LHCN-M2 (cell line): ENCODE results near the gene RAD51C. TPM values are rescaled to one million over a fixed set of nuclear protein-coding genes. Genes with fewer than 3 reads are reported as not detected.
"Not testable (repeated sequence)": the region's sequence is repeated elsewhere in the genome, so short reads cannot be mapped to it uniquely, and the experiment has no call there.

Source experiments
- DNase-seq: peaks from one replicate; pipeline ENCODE4 v3.0.0-alpha.2; 2012; ENCODE audit warnings: low read depth
- total RNA-seq: library from RNA; depleted of rRNA; stranded (reverse); fragments of >200 nt; gene quantifications from 2 replicates; pipeline ENCODE4 v1.2.3, GENCODE V29; 2014

The RAD51C gene
- total RNA-seq, 1 experiment from 2014 or later, result 37.5 TPM

DNA sequence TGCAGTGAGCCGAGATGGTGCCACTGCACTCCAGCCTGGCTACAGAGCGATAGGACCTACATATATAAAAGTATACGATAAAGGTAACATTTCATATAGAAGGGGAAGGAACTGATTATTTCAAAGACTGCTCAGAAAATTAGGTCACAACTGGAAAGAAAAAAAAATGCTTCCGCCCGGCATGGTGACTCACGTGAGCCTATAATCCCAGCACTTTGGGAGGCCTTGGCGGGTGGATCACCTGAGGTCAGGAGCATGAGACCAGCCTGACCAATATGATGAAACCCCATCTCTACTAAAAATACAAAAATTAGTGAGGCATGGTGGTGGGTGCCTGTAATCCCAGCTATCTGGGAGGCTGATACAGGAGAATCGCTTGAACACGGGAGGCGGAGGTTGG lies 8.4 kb upstream of the RAD51C start:
- DNase-seq, result no peak

- not testable (repeated sequence) for DNase-seq
These were observed 7.9 kb upstream of the RAD51C start for GRCh38 chr17:58684462-58684861.

DNA sequence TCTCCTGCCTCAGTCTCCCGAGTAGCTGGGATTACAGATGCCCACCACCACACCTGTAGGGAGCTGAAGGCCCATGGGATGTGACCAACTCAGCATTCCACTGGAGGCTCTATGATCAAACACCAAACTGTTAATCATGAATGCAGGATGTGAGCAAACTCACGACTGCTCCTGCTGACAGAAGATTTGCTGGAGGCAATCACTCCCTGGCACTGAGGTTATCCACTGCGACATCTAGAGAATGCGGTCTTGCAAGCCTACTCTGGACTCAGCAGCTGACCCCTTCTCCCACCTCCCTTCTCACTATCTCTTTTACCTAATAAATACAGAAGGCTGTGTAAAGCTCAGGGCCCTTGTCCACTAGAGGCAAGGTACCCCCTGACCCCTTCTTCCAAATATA lies 5.4 kb upstream of the RAD51C start:
- no peak for DNase-seq

DNA sequence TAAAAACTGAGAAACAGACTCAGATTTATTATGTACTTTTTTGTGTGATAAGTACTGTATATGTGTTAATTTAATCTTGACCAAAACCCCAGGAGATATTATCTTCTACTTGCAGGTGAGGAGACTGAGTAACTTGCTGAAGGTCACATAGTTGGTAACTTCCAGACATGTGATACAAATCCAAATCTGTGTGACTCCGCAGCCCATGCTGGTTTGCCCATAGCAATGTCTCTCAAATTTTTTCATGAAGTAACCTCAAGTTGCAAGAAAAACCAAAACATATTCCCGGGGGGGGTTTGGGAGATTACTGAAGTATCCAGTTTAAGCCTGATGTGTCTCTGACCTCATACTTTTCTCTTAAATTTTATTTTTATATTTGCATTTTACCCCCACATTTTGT lies 3.9 kb upstream of the RAD51C start:
- no peak for DNase-seq

- DNase-seq, result not testable (repeated sequence)
These were observed 2.4 kb upstream of the RAD51C start for GRCh38 chr17:58690033-58690432.

DNA sequence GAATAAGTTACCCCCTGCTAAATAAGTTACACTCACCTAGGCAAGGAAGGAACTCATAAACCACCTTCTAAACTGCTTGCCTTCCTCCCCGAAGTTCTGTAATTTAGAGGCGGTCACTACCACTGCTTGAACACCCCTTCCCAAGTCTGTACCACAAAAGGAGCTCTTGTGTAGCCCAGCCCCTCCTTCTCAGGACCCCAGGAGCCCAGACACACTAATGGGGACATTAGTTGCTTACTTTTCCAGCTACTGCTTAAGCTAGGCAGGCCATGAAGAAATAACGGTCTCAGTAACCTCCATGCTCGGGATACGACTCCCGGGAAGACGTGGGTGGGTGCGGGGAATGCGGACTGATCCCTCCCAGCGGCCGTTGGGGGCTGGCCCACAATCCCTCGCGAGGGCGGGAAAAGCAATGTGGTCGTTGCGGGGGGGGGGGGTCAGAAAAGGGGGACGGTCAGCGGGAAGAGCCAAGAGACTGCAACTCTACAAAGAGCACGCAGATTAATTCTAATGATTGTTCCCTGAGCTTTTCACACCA lies 632 bp upstream of the RAD51C start, which contains the start of gene TEX14:
TSS of gene TEX14 (minus strand) at position 345 of the 538 bp plus-strand sequence. CDS start 40,044 bp downstream, outside the sequence.
- no peak for DNase-seq

GRCh38 chr17:58693208-58693607 lies 806 bp downstream of the RAD51C start:
- DNase-seq, result peak; percentile 3

DNA sequence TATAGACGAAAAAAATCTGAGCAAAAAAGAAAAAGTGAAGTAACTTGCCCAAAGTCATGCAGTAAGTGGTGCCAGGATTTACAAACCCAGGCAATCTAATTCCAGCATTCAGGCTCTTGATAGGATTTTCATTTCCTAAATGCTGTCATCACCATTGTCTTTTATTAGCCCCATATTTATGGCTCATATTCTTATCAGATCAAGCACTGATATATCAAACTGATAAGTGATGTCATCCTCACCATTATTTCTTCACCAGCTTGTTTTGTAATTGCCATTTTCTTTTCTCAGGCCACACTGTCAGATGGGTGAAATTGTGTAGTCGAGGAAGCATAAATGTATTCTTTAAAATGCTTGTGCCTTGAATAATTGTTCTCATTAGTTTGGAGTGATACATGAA lies 1.3 kb downstream of the RAD51C start:
- DNase-seq, result no peak

DNA sequence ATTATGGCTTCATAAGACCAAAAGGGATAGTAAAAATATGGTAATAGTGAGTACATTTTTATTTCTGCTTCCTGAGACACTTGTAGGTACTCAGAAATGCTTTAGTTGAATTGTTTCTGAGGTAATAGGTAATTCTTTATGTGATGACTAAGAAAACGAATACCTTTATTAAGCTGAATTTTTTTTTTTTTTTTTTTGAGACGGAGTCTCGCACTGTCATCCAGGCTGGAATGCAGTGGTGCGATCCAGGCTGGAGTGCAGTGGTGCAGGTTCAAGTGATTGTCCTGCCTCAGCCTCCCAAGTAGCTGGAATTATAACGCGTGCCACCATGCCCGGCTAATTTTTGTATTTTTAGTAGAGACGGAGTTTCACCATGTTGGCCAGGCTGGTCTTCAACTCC lies 1.9 kb downstream of the RAD51C start:
- no peak for DNase-seq

DNA sequence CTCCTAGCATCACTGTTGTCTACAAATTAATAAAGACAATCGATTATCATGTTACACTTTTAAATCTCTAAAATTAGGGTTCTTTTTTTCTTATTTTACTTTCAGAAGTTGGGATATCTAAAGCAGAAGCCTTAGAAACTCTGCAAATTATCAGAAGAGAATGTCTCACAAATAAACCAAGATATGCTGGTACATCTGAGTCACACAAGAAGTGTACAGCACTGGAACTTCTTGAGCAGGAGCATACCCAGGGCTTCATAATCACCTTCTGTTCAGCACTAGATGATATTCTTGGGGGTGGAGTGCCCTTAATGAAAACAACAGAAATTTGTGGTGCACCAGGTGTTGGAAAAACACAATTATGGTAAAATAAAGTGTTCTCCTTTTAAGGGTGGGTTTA lies 2.4 kb downstream of the RAD51C start:
- no peak for DNase-seq

- DNase-seq, result no peak
These were observed 7.4 kb downstream of the RAD51C start for GRCh38 chr17:58699771-58700170.

DNA sequence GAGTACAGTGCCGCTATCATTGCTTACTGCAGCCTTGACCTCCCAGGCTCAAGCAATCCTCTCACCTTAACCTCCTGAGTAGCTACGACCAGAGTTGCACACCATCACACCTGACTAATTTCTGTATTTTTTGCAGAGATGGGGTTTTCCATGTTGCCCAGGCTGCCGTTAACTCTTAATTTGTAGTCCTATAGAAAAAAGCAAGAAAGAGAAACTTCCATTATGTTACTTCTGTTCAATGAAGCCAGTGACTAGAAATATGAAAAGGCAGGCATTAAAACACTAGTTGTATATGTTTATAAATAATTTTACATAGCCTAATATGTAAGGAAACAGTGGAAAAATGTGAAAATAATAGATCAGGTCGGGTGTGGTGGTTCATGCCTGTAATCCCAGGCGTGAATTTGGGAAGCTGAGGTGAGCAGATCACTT lies 9.7 kb downstream of the RAD51C start:
- no peak for DNase-seq

GRCh38 chr17:58702708-58703107 lies 10.3 kb downstream of the RAD51C start:
- DNase-seq, result no peak

DNA sequence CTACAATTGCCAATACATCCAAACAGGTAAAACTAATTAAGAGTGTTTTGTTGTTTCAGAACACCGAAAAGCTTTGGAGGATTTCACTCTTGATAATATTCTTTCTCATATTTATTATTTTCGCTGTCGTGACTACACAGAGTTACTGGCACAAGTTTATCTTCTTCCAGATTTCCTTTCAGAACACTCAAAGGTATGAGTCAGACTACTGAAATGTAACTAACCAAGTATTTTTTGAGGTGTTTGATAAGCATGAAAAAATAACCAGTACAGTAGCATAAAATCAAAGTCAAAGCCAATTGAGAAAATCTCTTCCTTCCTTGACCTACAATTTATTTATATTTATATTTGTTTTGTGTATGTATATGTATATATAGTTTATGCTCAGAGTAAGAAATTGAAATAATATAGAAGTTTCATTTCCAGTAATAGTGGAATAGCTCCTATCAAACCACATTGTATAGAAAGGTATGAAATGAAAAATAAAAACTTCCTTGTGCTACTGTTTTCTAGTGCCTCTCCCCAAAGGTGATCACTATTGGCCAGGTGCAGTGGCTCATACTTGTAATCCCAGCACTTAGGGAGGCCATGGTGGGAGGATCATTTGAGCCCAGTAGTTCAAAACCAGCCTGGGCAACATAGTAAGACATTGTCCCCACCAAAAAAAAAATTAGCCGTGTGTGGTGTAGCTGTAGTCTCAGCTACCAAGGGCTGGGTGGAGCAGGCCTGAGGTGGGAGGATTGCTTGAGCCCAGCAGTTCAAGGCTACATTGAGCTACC lies 10.9 kb downstream of the RAD51C start:
- peak; percentile 52 for DNase-seq

GRCh38 chr17:58703916-58704286 lies 11.5 kb downstream of the RAD51C start:
- no peak for DNase-seq

DNA sequence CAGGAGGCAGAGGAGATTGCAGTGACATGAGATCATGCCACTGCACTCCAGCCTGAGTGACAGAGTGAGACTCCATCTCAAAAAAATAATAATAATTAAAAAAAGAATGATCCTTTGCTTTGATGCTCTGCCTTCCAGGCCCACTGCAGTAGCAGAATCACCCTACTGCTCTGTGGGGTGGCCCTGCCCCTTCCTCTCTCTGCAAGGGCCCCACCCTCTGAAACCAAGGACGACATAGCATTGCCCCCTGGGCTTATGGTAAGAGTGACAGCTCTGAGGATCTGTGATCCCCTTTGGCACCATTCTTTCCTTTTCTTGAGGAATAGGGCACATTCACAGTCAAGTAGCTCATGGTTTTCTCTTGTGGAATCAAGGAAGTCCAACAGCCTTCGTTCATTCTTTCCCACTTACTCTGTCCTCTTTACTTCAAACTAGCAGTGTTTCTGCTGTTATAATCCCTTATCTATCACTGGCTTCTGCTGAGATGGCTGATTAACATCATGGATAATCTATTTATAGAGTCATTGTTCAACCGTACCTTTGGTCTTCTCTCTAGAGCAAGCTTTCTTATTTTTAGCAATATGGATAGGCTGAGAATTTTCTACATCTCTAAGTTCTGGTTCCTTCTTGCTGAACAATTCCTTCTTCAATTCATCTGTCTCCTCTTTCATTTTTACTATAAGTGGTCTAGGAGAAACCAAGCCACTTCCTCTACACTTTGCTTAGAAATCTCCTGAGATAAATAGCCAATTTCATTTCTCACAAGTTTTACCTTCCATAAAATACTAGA lies 14.1 kb downstream of the RAD51C start:
- no peak for DNase-seq

- DNase-seq, result peak; percentile 54
These were observed 18.6 kb downstream of the RAD51C start for GRCh38 chr17:58710948-58711552.

- no peak for DNase-seq
These were observed 29.9 kb downstream of the RAD51C start for GRCh38 chr17:58722274-58722673.

DNA sequence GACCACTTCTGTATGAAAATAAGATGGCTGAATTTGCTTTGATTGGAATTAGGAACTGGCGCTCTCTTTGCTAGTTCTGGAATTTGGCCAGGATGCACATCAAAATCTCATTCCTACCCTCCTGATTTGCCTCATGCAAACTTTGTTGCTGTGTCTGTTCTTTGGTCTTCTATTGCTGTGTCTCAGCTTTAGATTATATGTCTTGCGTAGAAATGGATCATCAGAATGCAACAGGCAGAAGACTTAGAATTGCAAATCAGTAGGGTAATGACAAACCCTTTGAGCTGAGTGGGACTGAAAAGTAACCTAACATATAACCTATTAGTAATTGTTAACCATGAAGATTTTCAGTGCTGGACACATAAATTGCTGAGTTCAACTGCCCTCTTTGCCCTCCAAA lies 30.3 kb downstream of the RAD51C start:
- no peak for DNase-seq

- no peak for DNase-seq
These were observed 36.4 kb downstream of the RAD51C start for GRCh38 chr17:58728798-58729197.

- no peak for DNase-seq
These were observed 38.5 kb downstream of the RAD51C start for GRCh38 chr17:58730937-58731336.

GRCh38 chr17:58734040-58734439 lies 41.6 kb downstream of the RAD51C start:
- DNase-seq, result no peak
